Mucosa of stomach (tissue), 1 donor: Measurements from ENCODE around the gene UST.

Experiments
- H3K27me3 ChIP-seq: one replicate; pipeline ENCODE4 v1.7.0; 2013; ENCODE audit warnings: mild to moderate bottlenecking, low read length; ENCODE audit not compliant: control insufficient read depth, insufficient read depth
- H3K36me3 ChIP-seq: one replicate; pipeline ENCODE4 v1.7.0; 2013; ENCODE audit warnings: low read length; ENCODE audit not compliant: control insufficient read depth, insufficient read depth
- H3K4me1 ChIP-seq: one replicate; pipeline ENCODE4 v1.7.0; 2013; ENCODE audit warnings: mild to moderate bottlenecking, low read length; ENCODE audit not compliant: control insufficient read depth, insufficient read depth
- H3K4me3 ChIP-seq: one replicate; pipeline ENCODE4 v1.7.0; 2013; ENCODE audit warnings: low read length
- H3K9ac ChIP-seq: one replicate; pipeline ENCODE4 v1.7.0; 2013; ENCODE audit warnings: mild to moderate bottlenecking, low read length, moderate library complexity
- H3K9me3 ChIP-seq: one replicate; pipeline ENCODE4 v1.7.0; 2013; ENCODE audit warnings: mild to moderate bottlenecking, low read length, moderate library complexity; ENCODE audit not compliant: control insufficient read depth
- donor health status: Pancreatic carcinoma.

UST gene

DNA sequence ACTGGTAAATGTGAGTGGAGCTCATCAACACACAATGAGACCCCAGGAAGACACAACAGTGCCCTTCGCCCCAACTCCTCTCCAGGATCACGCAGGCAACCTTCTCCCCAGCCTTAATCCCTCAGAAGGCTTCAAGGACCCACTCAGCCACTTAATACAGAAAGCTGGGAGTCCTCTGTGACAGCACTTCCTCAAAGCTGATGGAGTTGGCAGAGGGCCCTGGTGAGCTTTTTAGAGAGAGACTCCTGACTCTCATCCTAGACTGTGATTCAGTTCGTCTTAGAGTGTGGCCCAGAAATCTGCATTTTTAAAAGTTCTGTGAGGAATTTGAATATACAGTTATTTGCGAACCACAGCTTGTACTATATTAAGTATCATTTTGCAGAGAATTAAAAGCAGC, 187.7 kb downstream of the UST start:
- Histone ChIP-seq H3K9me3 (no peaks in the 10 kb centered on the region), H3K36me3 (no peaks in the 10 kb centered on the region), H3K9ac (no peak overlapping the region), H3K4me3 (no peak overlapping the region), H3K4me1 (no peaks in the 10 kb centered on the region), H3K27me3 (no peaks in the 10 kb centered on the region)

DNA sequence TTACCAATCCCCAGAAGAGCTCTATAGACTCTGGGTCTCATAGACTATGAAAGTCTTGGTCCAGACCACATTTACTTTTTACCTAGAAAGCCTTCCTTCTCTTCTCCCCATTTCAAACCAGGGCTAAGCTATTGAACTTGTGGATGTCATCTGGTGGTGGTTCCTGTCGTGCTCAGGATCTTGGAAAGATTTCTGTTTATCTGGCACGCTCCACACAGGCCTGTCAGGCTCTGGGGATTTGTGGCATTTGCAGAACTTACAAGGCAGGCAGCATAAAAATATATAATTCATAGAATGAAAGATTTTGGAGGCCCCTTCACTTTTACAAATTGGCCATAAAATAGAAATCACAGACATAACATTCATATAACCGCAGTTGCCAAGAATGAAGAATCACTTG, 188.1 kb downstream of the UST start:
- H3K4me1 ChIP-seq = no peaks in the 10 kb centered on the region
- no peaks in the 10 kb centered on the region for H3K27me3 ChIP-seq
- H3K9me3 ChIP-seq = no peaks in the 10 kb centered on the region
- H3K9ac ChIP-seq = no peak overlapping the region
- H3K4me3 ChIP-seq = no peak overlapping the region
- H3K36me3 ChIP-seq = no peaks in the 10 kb centered on the region

DNA sequence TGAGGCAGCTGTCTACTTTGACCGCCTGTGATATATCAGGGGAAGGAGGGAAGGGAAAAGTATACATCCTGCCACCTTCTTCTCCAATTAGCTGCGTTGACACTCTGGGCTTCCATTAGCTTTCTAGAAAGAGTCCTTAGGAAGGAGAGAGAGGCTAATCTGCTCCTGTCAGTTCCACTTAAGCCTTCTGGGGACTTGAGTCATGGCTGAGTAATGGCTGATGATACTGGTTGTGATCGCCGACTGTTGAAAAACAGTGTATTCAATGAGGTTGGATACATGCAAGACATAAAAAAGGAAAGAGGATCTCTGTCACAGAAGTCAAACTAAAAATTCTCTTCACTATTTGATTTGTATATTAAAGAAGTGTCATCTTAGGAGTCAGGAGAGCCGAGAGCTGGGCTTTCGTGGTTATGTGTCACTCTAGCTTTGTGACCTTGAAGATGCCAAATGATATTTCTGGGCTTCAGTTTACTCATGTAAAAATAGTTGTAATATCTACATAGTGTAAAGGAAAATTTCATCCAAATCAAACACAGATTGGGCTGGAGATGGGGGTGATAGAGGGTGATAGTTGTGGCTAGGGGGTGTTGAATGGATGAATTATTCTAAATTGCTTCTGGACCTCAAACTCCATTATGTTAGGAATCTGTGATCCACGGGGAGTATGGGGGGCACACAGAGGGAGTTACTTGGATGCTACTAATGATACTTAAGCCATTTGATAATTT, 189.0 kb downstream of the UST start:
- Histone ChIP-seq H3K9me3 (no peaks in the 10 kb centered on the region), H3K36me3 (no peaks in the 10 kb centered on the region), H3K4me1 (no peaks in the 10 kb centered on the region), H3K9ac (no peak overlapping the region), H3K4me3 (no peak overlapping the region), H3K27me3 (no peaks in the 10 kb centered on the region)

DNA sequence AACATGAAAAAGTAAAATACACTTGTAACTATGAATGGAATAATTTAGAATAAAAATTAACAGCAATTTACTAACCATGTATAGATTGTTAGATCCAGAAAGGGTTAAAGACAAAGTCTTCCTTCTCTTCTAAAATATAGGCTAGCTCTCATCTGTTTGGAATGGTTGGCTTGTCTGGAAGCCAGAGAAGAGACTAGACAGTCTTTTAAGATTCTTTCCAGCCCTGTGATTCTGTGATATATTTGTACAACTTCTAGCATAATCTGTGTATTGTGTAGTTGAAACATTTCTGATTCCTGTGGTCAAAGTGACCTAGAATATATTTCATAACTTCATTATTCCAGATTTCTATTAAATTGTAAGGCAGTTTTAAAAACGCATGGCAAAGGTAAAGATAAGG, 196.6 kb downstream of the UST start:
- Histone ChIP-seq H3K36me3 (no peaks in the 10 kb centered on the region), H3K27me3 (no peaks in the 10 kb centered on the region), H3K4me1 (no peaks in the 10 kb centered on the region), H3K9me3 (no peaks in the 10 kb centered on the region), H3K9ac (no peak overlapping the region), H3K4me3 (no peak overlapping the region)

DNA sequence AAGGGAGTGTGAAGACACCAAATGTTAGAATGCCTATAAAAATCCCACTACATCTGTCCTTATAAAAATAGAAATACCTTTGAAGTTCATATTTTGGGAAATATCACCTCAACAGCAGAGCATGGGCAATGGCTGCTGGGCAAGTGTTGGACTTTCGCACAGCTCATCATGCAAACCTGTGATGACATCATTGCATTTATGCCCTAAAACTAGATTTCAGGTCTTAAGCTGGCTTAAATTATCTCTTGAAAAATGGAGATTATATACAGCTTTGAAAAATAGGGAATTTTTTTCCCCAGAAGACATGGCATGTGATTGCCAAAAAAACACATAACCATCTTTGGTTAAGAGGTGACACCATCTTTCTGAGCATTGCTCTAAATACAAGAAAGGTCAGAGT, 197.8 kb downstream of the UST start:
- Histone ChIP-seq H3K9me3 (no peaks in the 10 kb centered on the region), H3K4me1 (no peaks in the 10 kb centered on the region), H3K4me3 (no peak overlapping the region), H3K36me3 (no peaks in the 10 kb centered on the region), H3K27me3 (no peaks in the 10 kb centered on the region), H3K9ac (no peak overlapping the region)

DNA sequence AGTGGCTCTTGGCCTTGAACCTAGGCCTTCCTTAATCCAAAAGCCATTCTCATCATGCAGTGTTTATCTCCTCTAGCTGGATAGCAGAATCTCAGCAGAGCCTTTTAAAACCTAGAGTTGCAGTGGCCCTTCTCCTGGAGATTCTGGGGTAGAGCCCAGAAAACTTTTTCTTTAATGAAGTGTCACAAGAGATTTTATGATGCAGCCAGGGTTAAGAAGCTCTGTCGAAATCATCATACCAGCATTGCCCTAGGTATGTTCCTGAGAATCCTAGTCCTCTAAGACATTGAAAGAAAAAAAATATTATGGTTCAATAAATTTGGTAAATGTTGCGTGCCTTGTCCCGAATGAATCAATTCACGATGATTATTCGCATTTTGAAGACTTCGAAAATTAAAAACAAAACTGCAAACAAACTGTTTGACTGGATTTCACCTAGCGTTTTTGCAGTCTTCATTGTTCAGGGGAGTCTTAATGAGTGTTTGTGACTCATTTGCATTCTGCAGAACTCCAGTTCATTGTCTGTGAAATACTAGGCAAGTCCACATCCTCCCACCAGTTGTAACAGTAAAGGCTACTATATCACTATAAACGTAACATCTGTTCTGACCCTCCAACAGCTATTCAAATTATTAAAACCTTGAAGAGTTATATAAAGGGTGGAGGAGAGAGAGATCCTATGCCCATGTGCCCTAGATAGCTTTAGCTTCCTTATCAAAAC, 198.6 kb downstream of the UST start:
- no peaks in the 10 kb centered on the region for H3K27me3 ChIP-seq
- no peaks in the 10 kb centered on the region for H3K4me1 ChIP-seq
- no peak overlapping the region for H3K9ac ChIP-seq
- no peaks in the 10 kb centered on the region for H3K9me3 ChIP-seq
- H3K36me3 ChIP-seq = no peaks in the 10 kb centered on the region
- no peak overlapping the region for H3K4me3 ChIP-seq

DNA sequence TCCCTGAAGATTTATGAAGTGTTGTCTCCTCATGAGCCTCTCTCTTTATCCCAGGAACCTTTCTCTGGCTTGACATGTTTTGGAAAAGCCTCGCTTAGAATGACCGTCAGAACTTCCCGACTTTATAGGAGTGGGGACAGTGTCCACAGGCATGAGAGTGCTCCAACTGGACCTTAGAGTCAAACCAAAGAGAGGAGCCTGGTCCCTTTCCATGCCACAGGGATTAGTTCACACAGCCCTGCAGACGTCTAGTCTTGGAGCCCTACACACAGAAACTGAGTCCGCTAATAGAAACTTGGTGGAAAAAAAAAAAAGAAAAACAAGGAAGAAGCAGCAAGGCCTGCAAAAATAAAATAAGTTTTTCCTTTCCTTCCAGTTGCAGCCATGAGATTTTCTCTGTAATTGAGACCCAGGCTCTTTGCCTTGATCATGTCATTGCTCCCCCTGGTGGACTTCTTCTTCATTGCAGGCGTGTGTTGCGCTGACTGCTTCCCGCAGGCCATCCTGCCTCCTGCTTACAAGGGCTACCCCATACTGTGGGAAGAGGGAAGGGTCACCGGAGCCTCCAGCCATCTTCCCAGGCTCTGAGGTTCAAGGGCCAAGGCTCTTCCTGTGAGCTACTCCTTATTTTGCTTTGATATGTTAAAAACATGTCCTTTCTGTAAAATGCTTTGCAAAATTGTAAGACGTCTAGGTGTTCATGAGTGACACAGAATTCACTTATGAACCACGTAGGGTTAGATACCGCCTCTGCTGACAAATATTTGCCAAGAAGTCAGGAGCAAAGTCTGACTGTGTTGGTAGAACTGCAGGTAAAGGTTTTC, 201.0 kb downstream of the UST start:
- Histone ChIP-seq H3K9ac (no peak overlapping the region), H3K36me3 (no peaks in the 10 kb centered on the region), H3K4me1 (peaks cover 7% of the 10 kb centered on the region), H3K27me3 (no peaks in the 10 kb centered on the region), H3K4me3 (no peak overlapping the region), H3K9me3 (no peaks in the 10 kb centered on the region)

DNA sequence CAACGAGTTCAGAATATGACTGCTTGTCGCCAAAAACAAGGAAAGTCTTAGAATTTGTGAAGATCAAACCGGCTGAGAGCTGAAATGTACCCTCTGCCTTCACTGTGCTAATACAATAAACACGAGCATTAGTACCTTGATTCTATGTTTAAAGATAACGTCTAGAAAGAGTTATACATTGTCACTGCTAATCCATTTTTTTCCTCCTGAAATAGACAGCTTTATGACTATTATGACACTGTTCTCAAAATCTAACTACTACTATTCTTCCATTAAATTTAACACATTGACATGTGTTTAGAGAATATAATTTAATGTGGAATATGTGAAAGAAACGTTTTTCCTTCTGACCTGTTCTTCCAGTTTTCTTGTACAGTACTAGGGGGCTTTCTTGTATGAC, 204.8 kb downstream of the UST start:
- Histone ChIP-seq H3K9ac (no peak overlapping the region), H3K4me3 (no peak overlapping the region), H3K9me3 (no peaks in the 10 kb centered on the region), H3K36me3 (no peaks in the 10 kb centered on the region), H3K27me3 (no peaks in the 10 kb centered on the region), H3K4me1 (peaks cover 15% of the 10 kb centered on the region)

DNA sequence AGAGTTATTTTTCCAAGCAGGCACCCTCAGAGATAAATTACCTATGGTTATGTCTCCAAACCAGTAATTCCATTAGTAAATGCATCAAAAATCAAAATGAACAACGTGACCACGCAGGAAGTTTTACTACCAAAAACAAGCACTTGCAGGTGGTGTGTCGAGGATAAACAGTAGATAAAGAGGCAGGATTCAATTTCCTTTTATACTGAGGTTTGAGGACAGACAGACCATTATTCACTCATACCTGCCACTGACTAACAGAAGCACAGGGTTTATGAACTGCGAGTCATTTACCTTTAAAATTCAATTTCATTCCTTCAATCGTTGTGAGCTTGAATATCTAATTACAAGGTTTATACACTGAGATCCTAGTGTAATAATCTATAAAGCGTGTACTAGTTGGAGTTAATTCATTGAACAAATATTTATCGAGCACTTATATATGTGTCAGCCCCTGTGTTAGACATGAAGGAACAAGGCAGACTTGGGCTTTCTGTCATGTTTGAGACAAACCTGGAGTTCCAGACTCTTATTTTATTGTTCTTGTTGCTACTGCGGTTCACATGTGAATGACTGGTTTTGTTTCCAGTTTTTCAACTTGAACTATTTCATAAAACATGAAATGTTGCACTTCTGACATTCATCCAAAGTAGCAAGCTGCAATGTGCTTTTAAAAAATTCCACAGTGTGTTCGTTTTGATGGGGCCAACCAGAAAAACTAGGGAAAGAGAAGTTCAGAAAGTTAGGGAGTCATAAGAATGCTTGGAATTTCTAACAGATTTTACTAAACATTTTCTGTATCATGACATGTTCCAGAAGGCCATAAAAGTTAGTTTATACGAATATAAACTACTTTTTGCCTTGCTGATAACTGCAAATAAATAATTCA, 205.6 kb downstream of the UST start:
- no peak overlapping the region for H3K9ac ChIP-seq

DNA sequence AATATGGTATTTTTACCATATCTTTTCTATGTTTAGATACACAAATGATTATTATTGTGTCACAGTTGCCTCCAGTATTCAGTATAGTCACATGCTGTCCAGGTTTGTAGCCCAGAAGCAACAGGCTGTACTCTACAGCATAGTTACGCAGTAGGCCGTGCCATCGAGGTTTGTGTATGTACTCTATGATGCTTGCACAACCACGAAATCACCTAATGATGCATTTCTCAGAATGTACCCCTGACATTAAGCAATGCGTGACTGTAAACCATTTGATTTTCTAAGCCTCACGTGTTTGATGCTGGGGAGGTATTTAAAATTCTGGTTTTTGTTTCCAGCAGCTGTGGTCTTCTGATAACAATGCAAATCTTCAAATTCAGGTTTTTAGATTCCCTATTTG, 207.6 kb downstream of the UST start:
- Histone ChIP-seq H3K9me3 (no peaks in the 10 kb centered on the region), H3K27me3 (no peaks in the 10 kb centered on the region), H3K4me1 (peaks cover 15% of the 10 kb centered on the region), H3K36me3 (no peaks in the 10 kb centered on the region), H3K9ac (no peak overlapping the region), H3K4me3 (no peak overlapping the region)

More for the DNA sequence above, 205.6 kb downstream of the UST start:
- H3K27me3 ChIP-seq = no peaks in the 10 kb centered on the region
- no peak overlapping the region for H3K4me3 ChIP-seq
- no peaks in the 10 kb centered on the region for H3K36me3 ChIP-seq
- no peaks in the 10 kb centered on the region for H3K9me3 ChIP-seq
- H3K4me1 ChIP-seq = peaks cover 15% of the 10 kb centered on the region

DNA sequence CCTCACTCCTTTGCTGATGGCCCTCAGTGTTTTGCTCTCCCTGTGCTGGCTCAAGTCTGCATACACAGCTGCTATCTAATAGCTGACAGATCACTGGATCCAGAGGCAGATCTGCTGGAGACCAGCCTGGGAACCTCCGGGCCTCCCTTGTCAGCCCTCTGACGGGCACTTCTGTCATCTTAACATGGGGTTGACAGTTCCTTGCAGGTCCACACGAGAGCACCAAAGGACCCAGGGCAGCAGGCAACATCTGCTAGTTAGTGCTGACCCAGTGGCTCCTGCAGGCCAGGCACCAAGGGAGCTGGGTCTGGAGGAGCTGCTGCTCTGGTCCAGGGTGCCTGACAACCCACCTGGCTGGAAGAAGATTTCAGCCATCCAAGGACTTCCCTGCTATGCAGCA, 208.1 kb downstream of the UST start:
- Histone ChIP-seq H3K27me3 (no peaks in the 10 kb centered on the region), H3K36me3 (no peaks in the 10 kb centered on the region), H3K9me3 (no peaks in the 10 kb centered on the region), H3K4me1 (peaks cover 15% of the 10 kb centered on the region), H3K9ac (no peak overlapping the region), H3K4me3 (no peak overlapping the region)
